Fibroblast of the conjunctiva (primary cell): Measurements from ENCODE around the gene GTF2A2.

Source experiments
- DNase-seq: peaks from one replicate; pipeline ENCODE4 v3.0.0-alpha.2; 2010; ENCODE audit warnings: low read depth

The GTF2A2 gene

GRCh38 chr15:59605994-59606393 lies 51.3 kb downstream of the GTF2A2 start:
- no peak for DNase-seq

- DNase-seq, result no peak
Measured at GRCh38 chr15:59598461-59598860, 58.9 kb downstream of the GTF2A2 start.

GRCh38 chr15:59596640-59597039 lies 60.7 kb downstream of the GTF2A2 start:
- DNase-seq, result no peak

- DNase-seq, result no peak
Measured at GRCh38 chr15:59595434-59595915, 61.8 kb downstream of the GTF2A2 start.

- DNase-seq, result no peak
Measured at GRCh38 chr15:59594991-59595390, 62.3 kb downstream of the GTF2A2 start.

- DNase-seq, result no peak
Measured at GRCh38 chr15:59594493-59594942, 62.8 kb downstream of the GTF2A2 start.

DNA sequence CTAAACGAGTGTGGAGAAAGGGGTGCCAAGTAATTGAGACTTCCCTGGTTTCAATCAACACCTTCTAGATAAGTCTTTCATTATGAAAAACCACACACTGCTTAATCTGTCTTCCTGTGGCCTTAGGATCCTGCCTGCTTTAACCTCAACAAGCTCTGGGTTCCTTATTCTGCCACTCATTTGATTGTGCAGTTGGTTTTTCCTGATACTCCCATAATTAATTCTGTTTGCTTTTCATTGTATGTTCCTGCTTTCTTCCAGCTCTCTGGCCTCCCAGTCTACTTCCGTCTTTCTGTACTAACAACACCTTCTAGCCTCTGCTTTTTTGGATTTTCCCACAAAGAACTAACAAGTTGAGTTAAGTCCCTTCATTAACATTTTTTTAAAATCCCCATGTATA lies 66.0 kb downstream of the GTF2A2 start:
- DNase-seq, result no peak

DNA sequence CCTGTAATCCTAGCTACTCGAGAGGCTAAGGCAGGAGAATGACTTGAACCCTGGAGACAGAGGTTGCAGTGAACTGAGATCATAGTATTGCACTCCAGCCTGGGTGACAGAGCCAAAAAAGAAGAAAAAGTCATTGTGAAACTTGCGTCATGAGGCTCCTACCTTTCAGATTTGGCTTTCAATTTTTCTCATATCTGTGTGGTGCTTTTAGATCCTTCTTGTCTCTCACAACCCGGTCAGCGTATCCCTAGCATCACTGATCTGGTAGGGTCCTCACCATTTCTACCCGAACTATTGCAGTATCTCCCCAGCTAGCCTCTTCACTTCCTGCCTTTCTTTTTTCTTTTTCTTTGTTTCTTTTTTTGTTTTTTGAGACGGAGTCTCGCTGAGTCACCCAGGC lies 67.3 kb downstream of the GTF2A2 start:
- no peak for DNase-seq
